ENCODE measurements around the gene TMEM248. TPM values are rescaled to one million over a fixed set of nuclear protein-coding genes. Genes with fewer than 3 reads are reported as not detected.
"Not testable (repeated sequence)": the region's sequence is repeated elsewhere in the genome, so short reads cannot be mapped to it uniquely, and the experiment has no call there.

Gene TMEM248
- total and polyA plus RNA-seq, 3 donors from 2014 or later = 139 to 221 (median 181) TPM

DNA sequence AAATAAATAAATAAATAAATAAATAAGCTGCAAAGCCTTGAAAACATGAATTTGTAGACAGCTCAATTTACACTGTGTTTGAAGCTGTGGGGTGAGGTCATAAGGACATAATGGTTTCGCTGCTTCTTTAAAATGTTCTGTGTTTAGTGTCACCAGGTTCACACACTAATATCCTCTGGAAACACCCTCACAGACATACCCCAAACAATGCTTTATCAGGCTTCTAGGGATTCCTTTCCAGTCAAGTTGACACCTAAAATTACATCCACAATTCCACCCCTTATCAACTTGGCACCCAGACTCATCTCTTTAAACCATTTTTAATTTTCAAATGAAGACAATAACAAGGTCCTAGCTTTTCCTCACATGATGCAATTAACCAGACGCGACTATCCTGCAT lies 68.5 kb downstream of the TMEM248 start:
- DNase-seq; H3K36me3 ChIP-seq (ENCODE audit: low read depth, missing control alignments); H3K9me3 ChIP-seq; H3K27me3 ChIP-seq; intact Hi-C loops (cut with DNase I; ENCODE audit: low total_unique reads); H3K27ac ChIP-seq; H3K4me1 ChIP-seq; H3K4me3 ChIP-seq: not testable (repeated sequence)
- 96 to 100% methylated on average over 1 of the region's 3 CpGs for WGBS, 2 donors

GRCh38 chr7:66994051-66994450 lies 73.0 kb downstream of the TMEM248 start:
- H3K4me1 ChIP-seq; DNase-seq; H3K9me3 ChIP-seq; intact Hi-C loops (cut with DNase I; ENCODE audit: low total_unique reads); H3K36me3 ChIP-seq (ENCODE audit: low read depth, missing control alignments); H3K27me3 ChIP-seq: not testable (repeated sequence)
- H3K4me3 ChIP-seq = peak overlapping the region; percentile 81 to 89
- peak overlapping the region in 1 of 2 donors; percentile 95 for H3K27ac ChIP-seq
- WGBS, 2 donors = 37 to 41% methylated on average over 5 of the region's 5 CpGs

- intact Hi-C loops (cut with DNase I; ENCODE audit: low total_unique reads); H3K27me3 ChIP-seq: not testable (repeated sequence)
- TF ChIP-seq CTCF (IDR thresholded peaks at IDR 0.05) = peak in 1 of 3 experiments; percentile 10
Observed at GRCh38 chr7:66994691-66995049, 73.6 kb downstream of the TMEM248 start.

DNA sequence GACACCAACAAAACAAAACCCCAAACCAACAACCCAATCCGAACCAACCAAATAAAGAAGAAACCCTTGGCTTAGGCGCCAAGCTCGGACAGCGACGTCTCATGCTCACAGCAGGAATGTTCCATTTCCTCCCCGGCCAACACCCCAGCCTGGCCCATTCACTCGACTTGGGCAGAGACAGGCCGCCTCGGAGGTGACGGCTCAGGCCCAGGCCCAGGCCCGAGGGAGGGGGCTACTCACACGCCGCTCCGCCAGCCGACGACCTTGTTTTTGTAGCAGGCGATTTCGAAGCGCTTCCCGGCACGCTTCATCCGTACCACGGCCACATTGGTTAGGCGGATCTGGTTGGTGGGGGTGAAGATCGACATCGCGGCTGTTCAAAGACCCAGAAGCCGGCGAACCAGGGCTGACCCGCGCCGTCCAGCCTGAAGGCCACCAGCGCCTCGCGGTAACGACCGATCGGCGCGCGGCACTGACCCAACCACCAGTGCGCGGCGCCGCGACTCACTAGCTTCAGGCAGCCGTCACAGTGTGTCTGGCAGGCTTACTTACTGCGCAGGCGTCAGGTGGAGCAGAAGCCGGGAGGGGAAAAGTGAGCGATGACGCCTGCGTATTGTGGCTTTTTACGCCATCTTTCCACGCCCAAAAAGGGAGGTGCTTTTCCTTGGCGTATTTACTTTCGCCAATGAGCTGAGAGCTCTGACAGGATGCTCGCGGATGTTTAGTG lies 74.2 kb downstream of the TMEM248 start, which contains the start of gene SBDS:
TSS of gene SBDS (minus strand) at position 537 of the 727 bp plus-strand sequence. CDS start at position 368, 169 bp downstream.
- TF ChIP-seq POLR2A (IDR thresholded peaks at IDR 0.05) = peak; percentile 86
- Histone ChIP-seq H3K27ac (peak within 1 kb of the TSS; percentile 88 to 95), H3K4me3 (peak within 1 kb of the TSS; percentile 81 to 89)
- H3K4me1 ChIP-seq; H3K36me3 ChIP-seq (ENCODE audit: low read depth, missing control alignments); H3K27me3 ChIP-seq; H3K9me3 ChIP-seq; intact Hi-C loops (cut with DNase I; ENCODE audit: low total_unique reads): not testable (repeated sequence)
- WGBS, 2 donors = 0% methylated on average over 23 to 43 of the region's 59 CpGs
- peak; percentile 96 for DNase-seq

More at GRCh38 chr7:66994691-66995049, 73.6 kb downstream of the TMEM248 start:
- H3K4me1 ChIP-seq; H3K9me3 ChIP-seq; H3K36me3 ChIP-seq (ENCODE audit: low read depth, missing control alignments): not testable (repeated sequence)
- peak overlapping the region; percentile 81 to 89 for H3K4me3 ChIP-seq
- WGBS, 2 donors = 0% methylated on average over 9 of the region's 9 CpGs
- H3K27ac ChIP-seq = peak overlapping the region; percentile 88 to 95
- DNase-seq = peak; percentile 73

- 0 to 1% methylated on average over 19 to 43 of the region's 44 CpGs for WGBS, 2 donors
- H3K27me3 ChIP-seq; H3K36me3 ChIP-seq (ENCODE audit: low read depth, missing control alignments); H3K4me1 ChIP-seq; intact Hi-C loops (cut with DNase I; ENCODE audit: low total_unique reads); H3K9me3 ChIP-seq: not testable (repeated sequence)
- Histone ChIP-seq H3K27ac (peak within 1 kb of the TSS; percentile 82 to 93), H3K4me3 (peak within 1 kb of the TSS; percentile 75 to 81)
- peak; percentile 99 for DNase-seq
Observed at GRCh38 chr7:66996444-66997191, 75.6 kb downstream of the TMEM248 start, which contains the start of gene TYW1. TYW1 (plus strand) TSS chr7:66996833; CDS start chr7:66996979, 146 bp downstream.

DNA sequence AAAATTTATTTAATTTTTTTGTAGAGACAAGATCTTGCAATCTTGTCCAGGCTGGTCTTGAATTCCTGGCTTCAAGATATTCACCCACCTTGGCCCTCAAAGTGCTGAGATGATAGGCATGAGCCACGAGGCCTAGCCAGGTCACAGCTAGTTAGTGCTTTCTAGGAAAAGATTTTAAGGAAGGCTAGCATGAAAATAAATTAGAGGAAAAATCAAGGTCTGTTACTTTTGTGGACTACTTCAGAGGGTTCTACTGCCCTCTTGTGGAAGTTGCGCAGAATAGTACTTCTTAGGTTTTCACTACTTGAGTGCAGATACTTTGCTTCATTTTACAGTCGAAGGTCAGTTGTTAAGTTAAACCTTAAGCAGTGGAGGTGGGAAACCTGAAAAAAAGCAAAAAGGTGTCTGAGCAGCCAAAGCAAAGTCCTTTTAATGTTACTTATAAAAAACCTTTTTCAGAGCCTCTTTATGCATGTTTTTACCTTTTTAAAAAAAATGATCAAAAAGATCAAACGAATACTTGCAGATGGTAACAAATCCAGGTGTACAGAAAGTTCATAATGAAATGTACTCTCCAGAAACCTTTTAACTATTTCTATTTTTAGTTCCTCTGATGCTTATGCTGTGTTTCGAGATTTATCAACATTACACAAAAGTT lies 79.7 kb downstream of the TMEM248 start:
- peak in 1 of 3 experiments; percentile 28 for TF ChIP-seq CTCF (IDR thresholded peaks at IDR 0.05)
- 57 to 58% methylated on average over 4 of the region's 5 CpGs for WGBS, 2 donors
- intact Hi-C loops (cut with DNase I; ENCODE audit: low total_unique reads); H3K27ac ChIP-seq; H3K4me3 ChIP-seq; H3K9me3 ChIP-seq; H3K36me3 ChIP-seq (ENCODE audit: low read depth, missing control alignments); DNase-seq; H3K4me1 ChIP-seq; H3K27me3 ChIP-seq: not testable (repeated sequence)

DNA sequence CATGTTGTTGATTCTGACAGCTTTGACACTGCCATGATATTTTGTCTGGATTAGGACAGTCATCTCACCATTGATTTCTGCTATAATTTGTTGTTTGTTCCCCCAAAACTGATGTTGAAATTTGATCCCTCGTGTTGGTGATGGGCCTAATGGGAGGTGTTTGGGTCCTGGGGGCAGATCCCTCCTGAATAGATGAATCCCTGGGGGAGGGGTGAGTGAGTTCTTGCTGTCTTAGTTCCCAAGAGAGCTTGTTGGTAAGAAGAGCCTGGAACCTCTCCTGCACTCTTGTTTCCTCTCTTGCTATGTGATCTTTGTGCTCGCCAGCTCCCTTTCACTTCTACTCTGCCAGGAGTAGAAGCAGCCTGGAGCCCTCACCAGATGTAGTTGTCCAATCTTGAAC lies 83.1 kb downstream of the TMEM248 start:
- H3K27me3 ChIP-seq; H3K9me3 ChIP-seq; intact Hi-C loops (cut with DNase I; ENCODE audit: low total_unique reads); H3K36me3 ChIP-seq (ENCODE audit: low read depth, missing control alignments); H3K27ac ChIP-seq; DNase-seq; H3K4me3 ChIP-seq; H3K4me1 ChIP-seq: not testable (repeated sequence)
- WGBS, 2 donors = 84 to 85% methylated on average over 1 to 2 of the region's 2 CpGs
